SK-N-SH treated with all-trans-retinoic acid at 6 μM for 48 hours (cell line): ENCODE data around the gene SCNN1B.
A peak's percentile ranks its signal among the peaks of the same experiment; 100 is the strongest.
"Not testable (repeated sequence)": the region's sequence is repeated elsewhere in the genome, so short reads cannot be mapped to it uniquely, and the experiment has no call there.

Experiments
- ATAC-seq: fragments of 200-7000 bp; cut with Tn5 transposase; 3 replicates; pipeline ENCODE4 v1.9.1; 2020; ENCODE audit warnings: mild to moderate bottlenecking, moderate library complexity
- ARNTL ChIP-seq: fragments of 450-650 bp; formaldehyde crosslinking; IDR thresholded peaks from 2 replicates; pipeline ENCODE4 v1.5.0; 2020; ENCODE audit warnings: low read depth, mild to moderate bottlenecking, moderate library complexity, borderline replicate concordance
- BACH2 ChIP-seq: fragments of 250-450 bp; sonication (Bioruptor Pico); IDR thresholded peaks from 2 replicates; pipeline ENCODE4 v1.9.0; 2021; ENCODE audit warnings: mild to moderate bottlenecking, borderline replicate concordance
- CREB5 ChIP-seq: fragments of 250-450 bp; sonication (Bioruptor Pico); IDR thresholded peaks from 2 replicates; pipeline ENCODE4 v1.5.1; 2020; ENCODE audit warnings: low read depth, mild to moderate bottlenecking, moderate library complexity
- CSDC2 ChIP-seq: fragments of 250-450 bp; sonication (Bioruptor Pico); IDR thresholded peaks from 2 replicates; pipeline ENCODE4 v1.5.0; 2020; ENCODE audit warnings: mild to moderate bottlenecking, moderate library complexity
- CSRNP3 ChIP-seq: fragments of 250-450 bp; sonication (Bioruptor Pico); IDR thresholded peaks from 2 replicates; pipeline ENCODE4 v1.5.1; 2021; ENCODE audit warnings: mild to moderate bottlenecking, moderate library complexity
- ESRRG ChIP-seq: fragments of 250-450 bp; sonication (Bioruptor Pico); IDR thresholded peaks from 2 replicates; pipeline ENCODE4 v1.6.1; 2021; ENCODE audit warnings: mild to moderate bottlenecking
- GLIS3 ChIP-seq: fragments of 250-450 bp; sonication (Bioruptor Pico); IDR thresholded peaks from 2 replicates; pipeline ENCODE4 v1.5.0; 2020; ENCODE audit warnings: mild to moderate bottlenecking, moderate library complexity
- ISL1 ChIP-seq: fragments of 250-450 bp; sonication (Bioruptor Pico); IDR thresholded peaks from 2 replicates; pipeline ENCODE4 v2.1.2; 2022; ENCODE audit warnings: mild to moderate bottlenecking, moderate library complexity
- OSR1 ChIP-seq: fragments of 250-450 bp; sonication (Bioruptor Pico); IDR thresholded peaks from 2 replicates; pipeline ENCODE4 v1.8.0; 2022; ENCODE audit warnings: moderate library complexity, mild to moderate bottlenecking, inconsistent platforms
- PATZ1 ChIP-seq: fragments of 250-450 bp; sonication (Bioruptor Pico); IDR thresholded peaks from 2 replicates; pipeline ENCODE4 v1.8.0; 2020; ENCODE audit warnings: mild to moderate bottlenecking, moderate library complexity, borderline replicate concordance
- PPARA ChIP-seq: fragments of 250-450 bp; sonication (Bioruptor Pico); IDR thresholded peaks from 2 replicates; pipeline ENCODE4 v1.5.0; 2020; ENCODE audit warnings: mild to moderate bottlenecking, borderline replicate concordance
- SNAI2 ChIP-seq: fragments of 250-450 bp; sonication (Bioruptor Pico); IDR thresholded peaks from 2 replicates; pipeline ENCODE4 v1.5.0; 2020; ENCODE audit warnings: mild to moderate bottlenecking, moderate library complexity
- TCF4 ChIP-seq: fragments of 250-450 bp; sonication (Bioruptor Pico); IDR thresholded peaks from 2 replicates; pipeline ENCODE4 v1.8.0; 2021; ENCODE audit warnings: mild to moderate bottlenecking, moderate library complexity, borderline replicate concordance
- TOX ChIP-seq: fragments of 250-450 bp; sonication (Bioruptor Pico); IDR thresholded peaks from 2 replicates; pipeline ENCODE4 v1.8.0; 2021; ENCODE audit warnings: mild to moderate bottlenecking, moderate library complexity, borderline replicate concordance
- TSHZ2 ChIP-seq: fragments of 250-450 bp; sonication (Bioruptor Pico); IDR thresholded peaks from 2 replicates; pipeline ENCODE4 v1.5.0; 2020; ENCODE audit warnings: mild to moderate bottlenecking, moderate library complexity
- ZC3H10 ChIP-seq: fragments of 250-450 bp; sonication (Bioruptor Pico); IDR thresholded peaks from 2 replicates; pipeline ENCODE4 v1.5.1; 2021; ENCODE audit warnings: mild to moderate bottlenecking, moderate library complexity
- ZFP3 ChIP-seq: fragments of 250-450 bp; sonication (Bioruptor Pico); IDR thresholded peaks from 2 replicates; pipeline ENCODE4 v1.5.0; 2020; ENCODE audit warnings: mild to moderate bottlenecking, moderate library complexity
- ZFP30 ChIP-seq: fragments of 450-650 bp; formaldehyde crosslinking; IDR thresholded peaks from 2 replicates; pipeline ENCODE4 v1.5.0; 2022; ENCODE audit warnings: mild to moderate bottlenecking, moderate library complexity
- ZNF565 ChIP-seq: fragments of 450-650 bp; formaldehyde crosslinking; conservative IDR thresholded peaks from 2 replicates; pipeline ENCODE4 v1.5.0; 2020; ENCODE audit warnings: low read depth, mild to moderate bottlenecking, moderate library complexity
- ZNF70 ChIP-seq: fragments of 450-650 bp; formaldehyde crosslinking; IDR thresholded peaks from 2 replicates; pipeline ENCODE4 v1.5.0; 2020; ENCODE audit warnings: mild to moderate bottlenecking, moderate library complexity
- ZNF8 ChIP-seq: fragments of 450-650 bp; formaldehyde crosslinking; IDR thresholded peaks from 2 replicates; pipeline ENCODE4 v1.5.0; 2020; ENCODE audit warnings: mild to moderate bottlenecking, moderate library complexity

SCNN1B gene

GRCh38 chr16:23296994-23297393 is 5.1 kb upstream of the SCNN1B start:
- peak; percentile 73 for ATAC-seq
- TF ChIP-seq ZC3H10 (CRISPR knock-in tag): no peak
- no peak for TF ChIP-seq PPARA
- TF ChIP-seq BACH2: no peak
- TF ChIP-seq CSRNP3: no peak
- TF ChIP-seq OSR1 (CRISPR knock-in tag): no peak
- TF ChIP-seq CSDC2: no peak
- no peak for TF ChIP-seq TSHZ2

GRCh38 chr16:23298290-23298915 is 3.7 kb upstream of the SCNN1B start:
- TF ChIP-seq ESRRG (CRISPR knock-in tag): no peak
- TF ChIP-seq PPARA: no peak
- TF ChIP-seq ZNF8: no peak
- TF ChIP-seq CSDC2: no peak
- no peak for TF ChIP-seq CSRNP3
- no peak for TF ChIP-seq ISL1 (CRISPR knock-in tag)
- no peak for TF ChIP-seq ZNF70 (CRISPR knock-in tag)
- TF ChIP-seq PATZ1 (CRISPR knock-in tag): no peak
- TF ChIP-seq CREB5: no peak
- no peak for TF ChIP-seq SNAI2 (CRISPR knock-in tag)
- TF ChIP-seq OSR1 (CRISPR knock-in tag): no peak
- no peak for TF ChIP-seq ARNTL
- TF ChIP-seq ZFP3 (CRISPR knock-in tag): no peak
- no peak for TF ChIP-seq TCF4 (CRISPR knock-in tag)
- ATAC-seq: no peak

- not testable (repeated sequence) for ATAC-seq
These were observed 2.3 kb upstream of the SCNN1B start for GRCh38 chr16:23299815-23300214.

GRCh38 chr16:23301251-23302044 is 654 bp upstream of the SCNN1B start:
- no peak for TF ChIP-seq ARNTL
- no peak for TF ChIP-seq CSRNP3
- TF ChIP-seq ZNF565: no peak
- TF ChIP-seq ZFP30 (CRISPR knock-in tag): no peak
- TF ChIP-seq TOX: no peak
- TF ChIP-seq OSR1 (CRISPR knock-in tag): no peak
- no peak for TF ChIP-seq ZNF70 (CRISPR knock-in tag)
- no peak for TF ChIP-seq CREB5
- no peak for TF ChIP-seq PPARA
- TF ChIP-seq ZFP3 (CRISPR knock-in tag): no peak
- TF ChIP-seq GLIS3 (CRISPR knock-in tag): no peak
- ATAC-seq: no peak
